Fibroblast of skin of right biceps (primary cell): ENCODE measurements around the gene RWDD3.

Experiments
- DNase-seq: peaks from one replicate; pipeline ENCODE4 v3.0.0-alpha.2; 2013

RWDD3 gene

GRCh38 chr1:95233737-95234500 is at the start of gene RWDD3:
Gene RWDD3 (plus strand): TSS chr1:95234210. CDS start chr1:95234231, 21 bp downstream.
- DNase-seq, result peak; percentile 91

- DNase-seq, result no peak
Measured at GRCh38 chr1:95186149-95186548, 47.9 kb upstream of the RWDD3 start.

- no peak for DNase-seq
Measured at GRCh38 chr1:95193591-95193990, 40.4 kb upstream of the RWDD3 start.

- DNase-seq, result no peak
Measured at GRCh38 chr1:95195046-95195445, 39.0 kb upstream of the RWDD3 start.

- no peak for DNase-seq
Measured at GRCh38 chr1:95196017-95196416, 38.0 kb upstream of the RWDD3 start.

GRCh38 chr1:95197616-95198252 is 36.3 kb upstream of the RWDD3 start:
- DNase-seq, result peak; percentile 25

GRCh38 chr1:95201905-95202304 is 32.1 kb upstream of the RWDD3 start:
- no peak for DNase-seq

- no peak for DNase-seq
Measured at GRCh38 chr1:95203908-95204437, 30.0 kb upstream of the RWDD3 start.

- DNase-seq, result no peak
Measured at GRCh38 chr1:95206514-95206913, 27.5 kb upstream of the RWDD3 start.

GRCh38 chr1:95207223-95207935 is 26.6 kb upstream of the RWDD3 start:
- DNase-seq, result no peak

- DNase-seq, result no peak
Measured at GRCh38 chr1:95208876-95209275, 25.1 kb upstream of the RWDD3 start.

- no peak for DNase-seq
Measured at GRCh38 chr1:95209291-95209690, 24.7 kb upstream of the RWDD3 start.

GRCh38 chr1:95216292-95216990 is 17.6 kb upstream of the RWDD3 start:
- no peak for DNase-seq

- no peak for DNase-seq
Measured at GRCh38 chr1:95217371-95217770, 16.6 kb upstream of the RWDD3 start.

- DNase-seq, result no peak
Measured at GRCh38 chr1:95219407-95219806, 14.6 kb upstream of the RWDD3 start.

GRCh38 chr1:95221306-95221705 is 12.7 kb upstream of the RWDD3 start:
- DNase-seq, result no peak

- no peak for DNase-seq
Measured at GRCh38 chr1:95222629-95223028, 11.4 kb upstream of the RWDD3 start.

GRCh38 chr1:95223110-95223509 is 10.9 kb upstream of the RWDD3 start:
- peak; percentile 22 for DNase-seq

GRCh38 chr1:95226781-95227660 is 7.0 kb upstream of the RWDD3 start:
- DNase-seq, result no peak

GRCh38 chr1:95229037-95229436 is 5.0 kb upstream of the RWDD3 start:
- DNase-seq, result peak; percentile 11

- no peak for DNase-seq
Measured at GRCh38 chr1:95229706-95230105, 4.3 kb upstream of the RWDD3 start.

- no peak for DNase-seq
Measured at GRCh38 chr1:95230256-95230655, 3.8 kb upstream of the RWDD3 start.
